PFSK-1 (cell line): Measurements from ENCODE around the gene ARHGEF18.

Experiments
- POLR2AphosphoS5 ChIP-seq: IDR thresholded peaks from 2 replicates; pipeline ENCODE4 v1.6.1; 2012; ENCODE audit warnings: low read depth, mild to moderate bottlenecking, control low read depth, low read length, moderate library complexity
- TAF1 ChIP-seq: IDR thresholded peaks from 2 replicates; pipeline ENCODE4 v1.6.1; 2012; ENCODE audit warnings: low read length, control low read depth, borderline replicate concordance; ENCODE audit not compliant: insufficient read depth

DNA sequence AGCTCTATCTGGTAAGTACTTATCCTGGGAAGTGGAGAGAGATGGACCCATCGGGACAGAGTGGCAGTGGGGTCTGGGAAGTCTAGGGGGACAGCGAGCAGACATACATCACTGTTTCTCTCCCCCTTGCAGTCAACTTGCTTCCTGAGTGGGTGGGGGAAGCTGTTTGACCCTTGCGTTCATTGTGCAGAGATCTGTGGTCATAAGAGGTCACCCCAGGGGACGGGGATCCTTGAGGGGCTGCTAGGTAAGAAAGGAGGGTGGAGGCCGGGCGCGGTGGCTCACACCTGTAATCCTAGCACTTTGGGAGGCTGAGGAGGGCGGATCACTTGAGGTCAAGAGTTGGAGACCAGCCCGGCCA, 474 bp downstream of the ARHGEF18 start:
- TF ChIP-seq POLR2AphosphoS5 = no peak
- no peak for TF ChIP-seq TAF1
